Panc1 (cell line): ENCODE data around the gene HOTAIR. TPM values are rescaled to one million over a fixed set of nuclear protein-coding genes. Genes with fewer than 3 reads are reported as not detected.

Source experiments
- ATAC-seq: fragments of 200-7000 bp; cut with Tn5 transposase; 2 replicates; pipeline ENCODE4 v1.9.1; 2020; ENCODE audit warnings: mild to moderate bottlenecking, moderate library complexity
- BruUV-seq: library from RNA; stranded (reverse); fragments of 400-500 nt; replicated peaks from 2 replicates; lab custom pipeline; 2021; lab: Mats Ljungman, UMichigan
- CTCF ChIA-PET: fragments of 300-600 bp; sonication (Branson Sonifier 250); formaldehyde crosslinking; loops from one replicate; lab custom pipeline; 2022; ENCODE audit warnings: antibody characterized with exemption; lab: Charles Lee
- POLR2A ChIA-PET: fragments of 300-600 bp; sonication (Branson Sonifier 250); formaldehyde crosslinking; loops from one replicate; lab custom pipeline; 2022; ENCODE audit warnings: antibody characterized with exemption; lab: Charles Lee
- DNase-seq: peaks from one replicate; pipeline ENCODE4 v3.0.0-alpha.2; 2010; ENCODE audit warnings: low read depth, low spot score
- H3K27ac ChIP-seq: 2 replicates; pipeline ENCODE4 v1.5.1; 2011; ENCODE audit warnings: mild to moderate bottlenecking, low read length, inconsistent platforms
- H3K27me3 ChIP-seq: fragments of 200-500 bp; sonication (Bioruptor generic); 2 replicates; pipeline ENCODE4 v1.6.0; 2014; ENCODE audit warnings: low read length, inconsistent platforms; ENCODE audit not compliant: control insufficient read depth, insufficient read depth
- H3K36me3 ChIP-seq: fragments of 200-500 bp; sonication (Bioruptor generic); 2 replicates; pipeline ENCODE4 v1.5.1; 2014; ENCODE audit warnings: inconsistent platforms, mild to moderate bottlenecking, low read length, moderate library complexity; ENCODE audit not compliant: control insufficient read depth, insufficient read depth
- H3K4me1 ChIP-seq: 2 replicates; pipeline ENCODE4 v1.5.1; 2011; ENCODE audit warnings: inconsistent platforms, mild to moderate bottlenecking, low read length, moderate library complexity; ENCODE audit not compliant: control insufficient read depth, insufficient read depth
- H3K4me3 ChIP-seq, 2 experiments: 2 replicates each; pipeline ENCODE4 v1.5.1; 2011 to 2012; ENCODE audit warnings: low read depth in 2 of 2, low read length in 2 of 2, mild to moderate bottlenecking in 2 of 2, inconsistent platforms in 1 of 2, moderate library complexity in 1 of 2
- H3K9me3 ChIP-seq: fragments of 200-500 bp; sonication (Bioruptor generic); 2 replicates; pipeline ENCODE4 v1.5.1; 2014; ENCODE audit warnings: low read depth, mild to moderate bottlenecking, inconsistent platforms, low read length, moderate library complexity; ENCODE audit not compliant: control insufficient read depth, insufficient read depth
- POLR2AphosphoS5 ChIP-seq: IDR thresholded peaks from 2 replicates; pipeline ENCODE4 v1.6.1; 2012; ENCODE audit warnings: mild to moderate bottlenecking, low read depth, low read length, moderate library complexity
- SIN3A ChIP-seq: IDR thresholded peaks from 2 replicates; pipeline ENCODE4 v1.6.1; 2012; ENCODE audit warnings: low read depth, mild to moderate bottlenecking, low read length, moderate library complexity, borderline replicate concordance; ENCODE audit not compliant: insufficient read depth
- TCF7L2 ChIP-seq: IDR thresholded peaks from 2 replicates; pipeline ENCODE4 v1.6.1; 2011; ENCODE audit warnings: mild to moderate bottlenecking, low read depth, low read length, inconsistent platforms
- in situ Hi-C: cut with HindIII; loops from 2 replicates; pipeline ENCODE4 v1.10.0; 2016; ENCODE audit warnings: low sequenced_read_pairs, low pct_unique_long_range_greater_than_20kb
- intact Hi-C: fragments of 100-400 bp; cut with micrococcal nuclease; formaldehyde crosslinking; loops from one replicate; pipeline ENCODE4 v1.10.0; 2022; ENCODE audit not compliant: unreplicated experiment
- total RNA-seq: library from RNA; stranded (reverse); gene quantifications from one replicate; pipeline ENCODE4 v1.2.1, GENCODE V29; 2021; ENCODE audit not compliant: unreplicated experiment
- TF ChIP-seq, protein P1 (sequence below): fragments of 450-650 bp; IDR thresholded peaks from 2 replicates; pipeline ENCODE4 v1.5.1; 2017; ENCODE audit warnings: mild to moderate bottlenecking
- TF ChIP-seq, protein P2 (sequence below), 2 experiments: IDR thresholded peaks; 2 replicates each; pipeline ENCODE4 v1.6.1; 2011 to 2012; ENCODE audit warnings: low read depth in 2 of 2, control low read depth in 1 of 2, low read length in 1 of 2, mild to moderate bottlenecking in 1 of 2, moderate library complexity in 1 of 2; ENCODE audit not compliant: insufficient read depth in 1 of 2

The HOTAIR gene
- total RNA-seq, 1 experiment from 2014 or later: 31.7 TPM

DNA sequence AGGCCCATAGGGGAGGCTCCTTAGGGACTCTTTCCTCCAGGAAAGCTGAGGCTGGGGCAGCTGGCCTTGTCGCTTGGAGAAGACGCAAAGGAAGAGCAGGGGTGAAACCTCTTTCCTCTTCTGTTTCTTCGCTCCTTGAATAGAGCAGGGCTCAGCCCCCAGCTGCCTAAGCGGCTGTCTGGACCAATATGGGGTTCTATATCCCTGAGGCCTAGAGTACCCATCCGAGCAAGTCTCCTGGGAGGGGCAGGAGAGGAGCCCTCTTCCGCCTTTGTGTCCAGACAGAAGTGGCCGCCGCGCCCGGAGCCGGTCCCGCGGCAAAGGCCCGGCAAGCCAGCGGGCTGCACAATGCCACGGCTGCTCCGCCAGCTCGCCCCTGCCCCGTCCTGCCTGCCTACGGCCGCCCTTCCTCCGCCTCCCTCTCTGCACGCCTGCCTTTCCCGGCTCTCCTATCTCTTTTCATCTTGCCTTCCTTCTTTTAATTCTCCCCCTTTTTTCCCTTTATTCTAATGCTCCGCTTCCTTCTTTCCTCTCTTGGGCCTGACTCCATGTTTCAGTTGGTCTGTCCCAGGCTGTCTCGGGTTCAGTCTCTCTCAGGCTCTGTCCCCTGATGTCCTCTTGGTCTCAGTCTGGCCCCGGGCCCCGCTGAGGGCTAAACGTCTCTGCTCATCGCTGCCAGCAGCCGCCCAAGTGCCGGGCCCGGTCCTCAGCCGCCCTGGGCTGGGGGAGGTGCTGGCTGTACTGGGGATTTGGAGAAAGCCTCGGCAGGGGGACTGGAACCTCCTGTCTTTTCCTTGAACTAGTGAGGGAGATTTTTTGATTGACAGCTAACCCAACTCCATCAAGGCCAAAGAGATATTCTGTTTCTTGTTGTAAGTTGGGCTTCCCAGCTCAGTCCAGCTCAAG, 22.7 kb upstream of the HOTAIR start:
- POLR2A ChIA-PET: interaction anchor here (1.2 to 1.4 kb wide), 2 partner anchors 10 to 20 kb away, joined by 9 to 10 read pairs; no protein-coding TSS in a partner anchor
- H3K27me3 ChIP-seq: no peaks in the 10 kb centered on the region
- H3K27ac ChIP-seq: peak overlapping the region; percentile 99
- peak overlapping the region; percentile 66 to 67 for H3K4me3 ChIP-seq
- no peaks in the 10 kb centered on the region; the same call in 1 of the 2 replicates for H3K36me3 ChIP-seq
- CTCF ChIA-PET: interaction anchor here (0.6 to 1.7 kb wide), 4 partner anchors 9 to 371 kb away, joined by 3 to 9 read pairs (median 5); partner anchors contain the start of gene HOXC10
- BruUV-seq: no TSS peak
- no peak for DNase-seq
- intact Hi-C loops (loop anchor here (10.0 kb wide), 1 partner anchor 613 kb away; the partner anchor contains the start of gene SP1), in situ Hi-C loops (no loop called here)
- H3K4me1 ChIP-seq: peaks cover 10% of the 10 kb centered on the region
- peak; percentile 5 for ATAC-seq
- TF ChIP-seq POLR2AphosphoS5 (peak; percentile 47; the same call in 1 of the 2 replicates), SIN3A (0 out of 2 replicates have a peak, but pooled peaks have one; percentile 81)
- TF ChIP-seq, protein P1, sequence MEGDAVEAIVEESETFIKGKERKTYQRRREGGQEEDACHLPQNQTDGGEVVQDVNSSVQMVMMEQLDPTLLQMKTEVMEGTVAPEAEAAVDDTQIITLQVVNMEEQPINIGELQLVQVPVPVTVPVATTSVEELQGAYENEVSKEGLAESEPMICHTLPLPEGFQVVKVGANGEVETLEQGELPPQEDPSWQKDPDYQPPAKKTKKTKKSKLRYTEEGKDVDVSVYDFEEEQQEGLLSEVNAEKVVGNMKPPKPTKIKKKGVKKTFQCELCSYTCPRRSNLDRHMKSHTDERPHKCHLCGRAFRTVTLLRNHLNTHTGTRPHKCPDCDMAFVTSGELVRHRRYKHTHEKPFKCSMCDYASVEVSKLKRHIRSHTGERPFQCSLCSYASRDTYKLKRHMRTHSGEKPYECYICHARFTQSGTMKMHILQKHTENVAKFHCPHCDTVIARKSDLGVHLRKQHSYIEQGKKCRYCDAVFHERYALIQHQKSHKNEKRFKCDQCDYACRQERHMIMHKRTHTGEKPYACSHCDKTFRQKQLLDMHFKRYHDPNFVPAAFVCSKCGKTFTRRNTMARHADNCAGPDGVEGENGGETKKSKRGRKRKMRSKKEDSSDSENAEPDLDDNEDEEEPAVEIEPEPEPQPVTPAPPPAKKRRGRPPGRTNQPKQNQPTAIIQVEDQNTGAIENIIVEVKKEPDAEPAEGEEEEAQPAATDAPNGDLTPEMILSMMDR: no peak
- H3K9me3 ChIP-seq: no peaks in the 10 kb centered on the region

DNA sequence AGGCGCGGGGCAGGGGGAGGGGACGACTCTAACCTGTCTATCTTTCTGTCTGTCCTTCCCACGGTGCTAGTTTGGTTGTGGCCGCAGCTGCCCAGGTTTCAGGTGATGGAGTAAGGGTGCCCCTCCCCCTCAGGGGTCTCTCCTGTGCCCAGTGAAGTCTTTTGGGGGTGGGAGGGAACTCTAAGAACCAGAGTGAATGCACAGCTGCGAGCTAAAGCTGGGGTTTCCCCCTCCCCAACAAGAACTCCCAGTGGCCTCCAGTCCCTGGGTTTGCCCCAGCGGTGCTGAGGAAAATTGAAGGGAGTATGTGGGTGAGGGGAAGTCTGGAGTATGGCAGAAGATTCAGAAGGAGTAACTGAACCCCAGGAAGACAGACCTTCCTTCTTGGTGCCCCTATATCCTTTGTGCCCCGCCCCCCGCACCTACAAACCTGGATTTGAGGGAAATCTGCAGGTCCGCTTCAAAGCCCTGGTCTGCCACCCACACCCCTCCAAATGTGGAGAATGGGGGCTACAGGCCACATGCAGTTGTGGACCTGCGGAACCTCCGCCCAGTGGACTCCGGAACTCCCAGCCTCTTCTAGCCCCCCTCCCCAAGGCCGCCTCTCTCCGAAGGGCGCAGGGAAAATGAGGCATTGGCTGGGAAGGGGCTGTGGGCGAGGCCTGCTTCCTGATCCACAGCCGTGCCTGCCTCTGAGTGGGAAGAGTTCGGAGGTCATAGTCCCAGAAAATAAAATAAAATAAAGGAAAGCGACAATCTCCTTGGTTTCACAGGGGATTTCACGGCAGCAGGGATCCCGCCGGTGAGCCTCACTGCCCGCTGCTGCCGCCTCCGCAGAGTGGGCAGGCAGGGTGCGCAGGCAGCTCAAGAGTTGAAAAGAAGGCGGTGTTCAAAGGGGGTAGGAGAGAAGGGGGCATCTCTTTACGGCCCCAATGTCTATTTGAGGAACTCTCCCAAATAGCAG, 21.8 kb upstream of the HOTAIR start:
- Histone ChIP-seq H3K4me3 (peak overlapping the region; percentile 66 to 67), H3K9me3 (no peaks in the 10 kb centered on the region), H3K27ac (peak overlapping the region; percentile 99), H3K27me3 (no peaks in the 10 kb centered on the region), H3K4me1 (peaks cover 12% of the 10 kb centered on the region), H3K36me3 (no peaks in the 10 kb centered on the region; the same call in 1 of the 2 replicates)
- TF ChIP-seq, protein P1: no peak
- TF ChIP-seq, protein P2, sequence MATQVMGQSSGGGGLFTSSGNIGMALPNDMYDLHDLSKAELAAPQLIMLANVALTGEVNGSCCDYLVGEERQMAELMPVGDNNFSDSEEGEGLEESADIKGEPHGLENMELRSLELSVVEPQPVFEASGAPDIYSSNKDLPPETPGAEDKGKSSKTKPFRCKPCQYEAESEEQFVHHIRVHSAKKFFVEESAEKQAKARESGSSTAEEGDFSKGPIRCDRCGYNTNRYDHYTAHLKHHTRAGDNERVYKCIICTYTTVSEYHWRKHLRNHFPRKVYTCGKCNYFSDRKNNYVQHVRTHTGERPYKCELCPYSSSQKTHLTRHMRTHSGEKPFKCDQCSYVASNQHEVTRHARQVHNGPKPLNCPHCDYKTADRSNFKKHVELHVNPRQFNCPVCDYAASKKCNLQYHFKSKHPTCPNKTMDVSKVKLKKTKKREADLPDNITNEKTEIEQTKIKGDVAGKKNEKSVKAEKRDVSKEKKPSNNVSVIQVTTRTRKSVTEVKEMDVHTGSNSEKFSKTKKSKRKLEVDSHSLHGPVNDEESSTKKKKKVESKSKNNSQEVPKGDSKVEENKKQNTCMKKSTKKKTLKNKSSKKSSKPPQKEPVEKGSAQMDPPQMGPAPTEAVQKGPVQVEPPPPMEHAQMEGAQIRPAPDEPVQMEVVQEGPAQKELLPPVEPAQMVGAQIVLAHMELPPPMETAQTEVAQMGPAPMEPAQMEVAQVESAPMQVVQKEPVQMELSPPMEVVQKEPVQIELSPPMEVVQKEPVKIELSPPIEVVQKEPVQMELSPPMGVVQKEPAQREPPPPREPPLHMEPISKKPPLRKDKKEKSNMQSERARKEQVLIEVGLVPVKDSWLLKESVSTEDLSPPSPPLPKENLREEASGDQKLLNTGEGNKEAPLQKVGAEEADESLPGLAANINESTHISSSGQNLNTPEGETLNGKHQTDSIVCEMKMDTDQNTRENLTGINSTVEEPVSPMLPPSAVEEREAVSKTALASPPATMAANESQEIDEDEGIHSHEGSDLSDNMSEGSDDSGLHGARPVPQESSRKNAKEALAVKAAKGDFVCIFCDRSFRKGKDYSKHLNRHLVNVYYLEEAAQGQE (IDR thresholded peaks at IDR 0.05; ENCODE audit: insufficient read depth in 1 of 2, low read depth in 2 of 2, low read length in 1 of 2): no peak
- TF ChIP-seq TCF7L2: 0 out of 2 replicates have a peak, but pooled peaks have one; percentile 21
- no peak for TF ChIP-seq SIN3A
- peak; percentile 58; the same call in 1 of the 2 replicates for TF ChIP-seq POLR2AphosphoS5
- CTCF ChIA-PET: interaction anchor here (0.6 to 1.6 kb wide), 3 partner anchors 8 to 372 kb away, joined by 3 to 5 read pairs (median 5); no protein-coding TSS in a partner anchor
- TSS peak; percentile 13 for BruUV-seq
- intact Hi-C loops: loop anchor here (10.0 kb wide), 1 partner anchor 612 kb away; the partner anchor contains the start of gene SP1
- POLR2A ChIA-PET: interaction anchor here (0.6 to 1.4 kb wide), 2 partner anchors 12 to 21 kb away, joined by 3 to 10 read pairs; no protein-coding TSS in a partner anchor
- DNase-seq (no peak), ATAC-seq (0 out of 2 replicates have a peak, but pooled peaks have one; percentile 1)
- in situ Hi-C loops: no loop called here
